PC-3 (cell line): ENCODE measurements around the gene CPA1. TPM values are rescaled to one million over a fixed set of nuclear protein-coding genes. Genes with fewer than 3 reads are reported as not detected.

Source experiments
- ATAC-seq: fragments of 200-7000 bp; cut with Tn5 transposase; 2 replicates; pipeline ENCODE4 v1.9.1; 2020; ENCODE audit warnings: mild to moderate bottlenecking, moderate library complexity
- BruUV-seq: library from RNA; stranded (reverse); fragments of 400-500 nt; replicated peaks from 2 replicates; lab custom pipeline; 2021; lab: Mats Ljungman, UMichigan
- CTCF ChIA-PET: fragments of 300-600 bp; sonication (Branson Sonifier 250); formaldehyde crosslinking; loops from one replicate; lab custom pipeline; 2022; ENCODE audit warnings: antibody characterized with exemption; lab: Charles Lee
- POLR2A ChIA-PET: fragments of 300-600 bp; sonication (Branson Sonifier 250); formaldehyde crosslinking; loops from one replicate; lab custom pipeline; 2022; ENCODE audit warnings: antibody characterized with exemption; ENCODE audit not compliant: unreplicated experiment; lab: Charles Lee
- DNase-seq: peaks from one replicate; pipeline ENCODE4 v3.0.0-alpha.2; 2015
- H2AFZ ChIP-seq: fragments of 300-600 bp; sonication (generic); 2 replicates; pipeline ENCODE4 v1.6.0; 2016; ENCODE audit warnings: antibody characterized with exemption, low read length
- H3F3A ChIP-seq: fragments of 300-600 bp; sonication (generic); one replicate; pipeline ENCODE4 v1.6.0; 2017; ENCODE audit warnings: antibody characterized with exemption, low read length, control low read depth, mild to moderate bottlenecking; ENCODE audit not compliant: unreplicated experiment
- H3K27ac ChIP-seq: fragments of 300-600 bp; sonication (generic); 2 replicates; pipeline ENCODE4 v1.5.1; 2016; ENCODE audit warnings: mild to moderate bottlenecking, low read length
- H3K27me3 ChIP-seq: fragments of 300-600 bp; sonication (generic); 2 replicates; pipeline ENCODE4 v1.6.1; 2016; ENCODE audit warnings: low read length, mixed read lengths
- H3K36me3 ChIP-seq: fragments of 300-600 bp; sonication (generic); 2 replicates; pipeline ENCODE4 v1.6.1; 2016; ENCODE audit warnings: low read depth, mixed run types, low read length, mixed read lengths
- H3K4me1 ChIP-seq: fragments of 300-600 bp; sonication (generic); 2 replicates; pipeline ENCODE4 v1.5.1; 2016; ENCODE audit warnings: low read length; ENCODE audit not compliant: insufficient read depth
- H3K4me2 ChIP-seq: fragments of 300-600 bp; sonication (generic); 2 replicates; pipeline ENCODE4 v1.6.0; 2016; ENCODE audit warnings: low read length
- H3K4me3 ChIP-seq: fragments of 300-600 bp; sonication (generic); 2 replicates; pipeline ENCODE4 v1.5.1; 2016; ENCODE audit warnings: mild to moderate bottlenecking, low read length, mixed read lengths
- H3K79me2 ChIP-seq: fragments of 300-600 bp; sonication (generic); 2 replicates; pipeline ENCODE4 v1.6.1; 2017; ENCODE audit warnings: low read length, mixed read lengths
- H3K9ac ChIP-seq: fragments of 300-600 bp; sonication (generic); 2 replicates; pipeline ENCODE4 v1.6.0; 2016; ENCODE audit warnings: mild to moderate bottlenecking, low read length
- H3K9me2 ChIP-seq: fragments of 300-600 bp; sonication (generic); replicated peaks from 2 replicates; pipeline ENCODE4 v1.6.1; 2016; ENCODE audit warnings: mixed run types, low read length, mixed read lengths
- H3K9me3 ChIP-seq: fragments of 300-600 bp; sonication (generic); 2 replicates; pipeline ENCODE4 v1.6.1; 2016; ENCODE audit warnings: low read length, mixed read lengths
- H4K20me1 ChIP-seq: fragments of 300-600 bp; sonication (generic); 2 replicates; pipeline ENCODE4 v1.6.1; 2016; ENCODE audit warnings: low read length, mixed read lengths
- EZH2 ChIP-seq: fragments of 300-600 bp; sonication (generic); IDR thresholded peaks from one replicate; pipeline ENCODE4 v1.6.1; 2017; ENCODE audit warnings: antibody characterized with exemption, mild to moderate bottlenecking, low read length; ENCODE audit not compliant: unreplicated experiment
- EZH2phosphoT487 ChIP-seq: fragments of 300-600 bp; sonication (generic); IDR thresholded peaks from 2 replicates; pipeline ENCODE4 v1.6.1; 2018; ENCODE audit warnings: mild to moderate bottlenecking, antibody characterized with exemption, low read length, borderline replicate concordance
- intact Hi-C: fragments of 100-400 bp; cut with micrococcal nuclease; formaldehyde crosslinking; loops from 2 replicates; pipeline ENCODE4 v1.9.0; 2023
- total RNA-seq: library from RNA; depleted of rRNA; stranded (reverse); fragments of >200 nt; gene quantifications from 2 replicates; pipeline ENCODE4 v1.2.3, GENCODE V29; 2014
- TF ChIP-seq, protein P1 (sequence below): fragments of 300-600 bp; sonication (generic); conservative IDR thresholded peaks from 2 replicates; pipeline ENCODE4 v1.5.1; 2017; ENCODE audit warnings: antibody characterized with exemption, low read depth, mild to moderate bottlenecking, low read length

Gene CPA1
- total RNA-seq, 1 experiment from 2014 or later = not detected

DNA sequence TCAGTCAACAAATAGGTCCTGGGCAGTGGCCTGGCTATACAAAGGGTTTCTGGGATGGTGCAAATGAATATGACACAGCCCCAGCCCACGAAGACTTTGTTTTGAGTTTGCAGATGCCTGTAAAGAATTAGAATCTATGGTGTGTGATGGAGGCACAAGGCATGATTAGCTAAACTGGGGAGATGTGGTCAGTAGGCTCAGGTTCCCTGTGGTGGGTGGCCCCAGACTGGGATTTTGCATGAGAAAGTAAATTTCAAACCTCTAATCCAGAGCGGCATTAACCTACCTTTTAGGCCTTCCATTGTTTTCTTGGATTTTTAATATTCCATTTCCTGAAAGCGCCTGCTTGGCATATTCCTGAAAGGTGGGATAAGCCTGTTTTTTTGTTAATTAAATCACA lies 42.1 kb upstream of the CPA1 start:
- H3K4me3 ChIP-seq = no peak overlapping the region
- TF ChIP-seq EZH2 (no peak), EZH2phosphoT487 (no peak)
- TF ChIP-seq, protein P1, sequence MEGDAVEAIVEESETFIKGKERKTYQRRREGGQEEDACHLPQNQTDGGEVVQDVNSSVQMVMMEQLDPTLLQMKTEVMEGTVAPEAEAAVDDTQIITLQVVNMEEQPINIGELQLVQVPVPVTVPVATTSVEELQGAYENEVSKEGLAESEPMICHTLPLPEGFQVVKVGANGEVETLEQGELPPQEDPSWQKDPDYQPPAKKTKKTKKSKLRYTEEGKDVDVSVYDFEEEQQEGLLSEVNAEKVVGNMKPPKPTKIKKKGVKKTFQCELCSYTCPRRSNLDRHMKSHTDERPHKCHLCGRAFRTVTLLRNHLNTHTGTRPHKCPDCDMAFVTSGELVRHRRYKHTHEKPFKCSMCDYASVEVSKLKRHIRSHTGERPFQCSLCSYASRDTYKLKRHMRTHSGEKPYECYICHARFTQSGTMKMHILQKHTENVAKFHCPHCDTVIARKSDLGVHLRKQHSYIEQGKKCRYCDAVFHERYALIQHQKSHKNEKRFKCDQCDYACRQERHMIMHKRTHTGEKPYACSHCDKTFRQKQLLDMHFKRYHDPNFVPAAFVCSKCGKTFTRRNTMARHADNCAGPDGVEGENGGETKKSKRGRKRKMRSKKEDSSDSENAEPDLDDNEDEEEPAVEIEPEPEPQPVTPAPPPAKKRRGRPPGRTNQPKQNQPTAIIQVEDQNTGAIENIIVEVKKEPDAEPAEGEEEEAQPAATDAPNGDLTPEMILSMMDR = no peak
- no peaks in the 10 kb centered on the region for H3K27me3 ChIP-seq
- H2AFZ ChIP-seq = no peak overlapping the region
- no peak for DNase-seq
- no peaks in the 10 kb centered on the region for H3K4me1 ChIP-seq
- no peaks in the 10 kb centered on the region for H3K36me3 ChIP-seq
- intact Hi-C loops = no loop called here
- no TSS peak for BruUV-seq
- H3K4me2 ChIP-seq = no peak overlapping the region
- no peaks in the 10 kb centered on the region for H4K20me1 ChIP-seq
- H3K9me2 ChIP-seq = no peaks in the 10 kb centered on the region
- no peaks in the 10 kb centered on the region for H3F3A ChIP-seq
- no peaks in the 10 kb centered on the region for H3K9me3 ChIP-seq
- H3K27ac ChIP-seq = no peak overlapping the region
- POLR2A ChIA-PET = no interaction called here
- CTCF ChIA-PET = no interaction called here
- H3K79me2 ChIP-seq = no peaks in the 10 kb centered on the region
- H3K9ac ChIP-seq = no peak overlapping the region
- ATAC-seq = no peak

DNA sequence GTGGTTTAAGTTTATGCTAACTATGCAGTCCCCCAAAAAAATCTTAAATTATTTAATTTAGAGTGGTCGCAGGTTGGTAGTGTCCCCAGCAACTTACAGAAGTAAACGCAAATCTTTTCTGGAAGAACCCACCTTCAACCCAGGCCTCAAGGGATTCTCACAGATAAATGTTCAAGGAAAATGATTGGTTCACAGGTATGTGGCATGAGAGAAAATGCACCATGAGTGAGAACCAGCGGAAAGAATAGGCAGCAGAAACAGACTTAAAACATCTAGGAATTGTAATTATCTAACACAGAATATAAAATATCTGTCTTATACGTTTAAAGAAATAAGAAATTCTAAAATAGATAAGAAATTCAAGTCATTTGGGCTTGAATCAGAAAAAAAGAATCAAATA lies 38.4 kb upstream of the CPA1 start:
- Histone ChIP-seq H3K27me3 (no peaks in the 10 kb centered on the region), H2AFZ (no peak overlapping the region), H3F3A (no peaks in the 10 kb centered on the region), H3K9me3 (no peaks in the 10 kb centered on the region), H3K9ac (no peak overlapping the region), H3K4me3 (no peak overlapping the region), H3K9me2 (no peaks in the 10 kb centered on the region), H4K20me1 (no peaks in the 10 kb centered on the region), H3K4me2 (no peak overlapping the region), H3K27ac (no peak overlapping the region), H3K36me3 (no peaks in the 10 kb centered on the region), H3K79me2 (no peaks in the 10 kb centered on the region), H3K4me1 (no peaks in the 10 kb centered on the region)
- intact Hi-C loops = no loop called here
- no TSS peak for BruUV-seq
- TF ChIP-seq EZH2phosphoT487 (no peak), EZH2 (no peak)
- TF ChIP-seq, protein P1 = no peak
- POLR2A ChIA-PET = no interaction called here
- DNase-seq (no peak), ATAC-seq (no peak)
- CTCF ChIA-PET = no interaction called here

DNA sequence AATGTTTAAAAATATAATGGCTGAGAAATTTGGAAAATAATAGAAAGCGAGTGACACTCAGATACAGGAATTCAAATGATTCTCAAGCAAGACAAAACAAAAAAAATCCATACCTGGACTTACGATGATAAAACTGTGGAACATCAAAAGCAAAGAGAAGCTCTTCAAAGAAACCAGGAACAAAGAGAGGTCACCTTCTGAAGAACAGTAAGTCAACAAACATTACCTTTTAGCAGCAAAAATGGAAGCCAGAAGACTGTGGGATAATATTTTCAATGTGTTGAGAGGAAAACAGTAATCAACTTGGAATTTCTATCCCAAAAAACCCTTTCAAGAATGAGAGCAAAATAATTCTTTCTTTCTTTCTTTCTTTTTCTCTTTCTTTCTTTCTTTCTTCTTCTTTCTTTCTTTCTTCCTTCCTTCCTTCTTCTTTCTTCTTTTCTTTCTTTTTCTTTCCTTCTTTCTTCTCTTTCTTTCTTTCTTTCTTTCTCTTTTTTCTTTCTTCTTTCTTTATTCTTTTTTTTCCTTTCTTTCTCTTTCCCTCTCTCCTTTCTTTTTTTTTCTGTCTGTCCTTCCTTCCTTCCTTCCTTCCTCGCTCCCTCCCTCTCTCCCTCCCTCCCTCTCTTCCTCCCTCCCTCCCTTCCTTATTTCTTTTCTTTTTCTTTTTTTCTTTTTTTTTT lies 37.5 kb upstream of the CPA1 start:
- no peak overlapping the region for H3K4me2 ChIP-seq
- DNase-seq = no peak
- H3K9ac ChIP-seq = no peak overlapping the region
- no peaks in the 10 kb centered on the region for H3K9me3 ChIP-seq
- CTCF ChIA-PET = interaction anchor here (0.6 kb wide), 1 partner anchor 10 kb away, joined by 4 read pairs; no protein-coding TSS in a partner anchor
- BruUV-seq = no TSS peak
- H4K20me1 ChIP-seq = no peaks in the 10 kb centered on the region
- H2AFZ ChIP-seq = no peak overlapping the region
- H3K4me3 ChIP-seq = no peak overlapping the region
- H3K9me2 ChIP-seq = no peaks in the 10 kb centered on the region
- H3K27ac ChIP-seq = no peak overlapping the region
- H3K79me2 ChIP-seq = no peaks in the 10 kb centered on the region
- POLR2A ChIA-PET = no interaction called here
- no peaks in the 10 kb centered on the region for H3K36me3 ChIP-seq
- no peaks in the 10 kb centered on the region for H3K27me3 ChIP-seq
- intact Hi-C loops = no loop called here
- TF ChIP-seq EZH2 (no peak), EZH2phosphoT487 (no peak)
- TF ChIP-seq, protein P1 = no peak
- no peaks in the 10 kb centered on the region for H3K4me1 ChIP-seq
- ATAC-seq = no peak
- H3F3A ChIP-seq = no peaks in the 10 kb centered on the region
